ENCODE measurements around the gene RAB30. TPM values are rescaled to one million over a fixed set of nuclear protein-coding genes. Genes with fewer than 3 reads are reported as not detected.

RAB30 gene
- total RNA-seq, 1 donor from 2014 or later, result 73.8 TPM

- Mint-ChIP-seq H3K9me3 (ENCODE audit: unreplicated experiment) (no peaks in the 10 kb centered on the region), H3K36me3 (ENCODE audit: unreplicated experiment) (peaks cover 10% of the 10 kb centered on the region), H3K27me3 (ENCODE audit: unreplicated experiment) (no peaks in the 10 kb centered on the region), H3K4me1 (ENCODE audit: unreplicated experiment) (peaks cover 68% of the 10 kb centered on the region), H3K4me3 (ENCODE audit: unreplicated experiment) (no peak overlapping the region), H3K27ac (ENCODE audit: unreplicated experiment) (no peak overlapping the region)
- DNase-seq (ENCODE audit: extremely low spot score, unreplicated experiment), result no peak
- TF ChIP-seq CTCF (IDR thresholded peaks at IDR 0.05), result no peak
These were observed 3.1 kb downstream of the RAB30 start for GRCh38 chr11:83068568-83068967.

- H3K9me3 Mint-ChIP-seq (ENCODE audit: unreplicated experiment), result no peaks in the 10 kb centered on the region
These were observed 7.7 kb downstream of the RAB30 start for GRCh38 chr11:83064011-83064410.

GRCh38 chr11:83063073-83063754 is 8.5 kb downstream of the RAB30 start:
- no peak for DNase-seq (ENCODE audit: extremely low spot score, unreplicated experiment)
- Mint-ChIP-seq H3K9me3 (ENCODE audit: unreplicated experiment) (no peaks in the 10 kb centered on the region), H3K4me3 (ENCODE audit: unreplicated experiment) (peak overlapping the region; percentile 57), H3K36me3 (ENCODE audit: unreplicated experiment) (peaks cover 19% of the 10 kb centered on the region), H3K27me3 (ENCODE audit: unreplicated experiment) (no peaks in the 10 kb centered on the region), H3K4me1 (ENCODE audit: unreplicated experiment) (peaks cover 85% of the 10 kb centered on the region), H3K27ac (ENCODE audit: unreplicated experiment) (peak overlapping the region; percentile 93)
- no peak for TF ChIP-seq CTCF (IDR thresholded peaks at IDR 0.05)

More at GRCh38 chr11:83064011-83064410, 7.7 kb downstream of the RAB30 start:
- DNase-seq (ENCODE audit: extremely low spot score, unreplicated experiment), result no peak
- Mint-ChIP-seq H3K4me3 (ENCODE audit: unreplicated experiment) (no peak overlapping the region), H3K4me1 (ENCODE audit: unreplicated experiment) (peaks cover 87% of the 10 kb centered on the region), H3K27me3 (ENCODE audit: unreplicated experiment) (no peaks in the 10 kb centered on the region), H3K36me3 (ENCODE audit: unreplicated experiment) (peaks cover 21% of the 10 kb centered on the region), H3K27ac (ENCODE audit: unreplicated experiment) (peak overlapping the region; percentile 93)
- TF ChIP-seq CTCF (IDR thresholded peaks at IDR 0.05), result no peak

- no peak for DNase-seq (ENCODE audit: extremely low spot score, unreplicated experiment)
- peak overlapping the region; percentile 93 for H3K27ac Mint-ChIP-seq (ENCODE audit: unreplicated experiment)
- H3K4me1 Mint-ChIP-seq (ENCODE audit: unreplicated experiment), result peaks cover 86% of the 10 kb centered on the region
- no peak overlapping the region for H3K4me3 Mint-ChIP-seq (ENCODE audit: unreplicated experiment)
- H3K36me3 Mint-ChIP-seq (ENCODE audit: unreplicated experiment), result peaks cover 16% of the 10 kb centered on the region
- no peak for TF ChIP-seq CTCF (IDR thresholded peaks at IDR 0.05)
- no peaks in the 10 kb centered on the region for H3K27me3 Mint-ChIP-seq (ENCODE audit: unreplicated experiment)
- no peaks in the 10 kb centered on the region for H3K9me3 Mint-ChIP-seq (ENCODE audit: unreplicated experiment)
These were observed 9.8 kb downstream of the RAB30 start for GRCh38 chr11:83061883-83062282.

- H3K9me3 Mint-ChIP-seq (ENCODE audit: unreplicated experiment), result peaks cover 3% of the 10 kb centered on the region
- no peak for TF ChIP-seq CTCF (IDR thresholded peaks at IDR 0.05)
- no peaks in the 10 kb centered on the region for H3K27me3 Mint-ChIP-seq (ENCODE audit: unreplicated experiment)
- peak overlapping the region; percentile 50 for H3K27ac Mint-ChIP-seq (ENCODE audit: unreplicated experiment)
- peaks cover 91% of the 10 kb centered on the region for H3K4me1 Mint-ChIP-seq (ENCODE audit: unreplicated experiment)
- H3K36me3 Mint-ChIP-seq (ENCODE audit: unreplicated experiment), result peaks cover 18% of the 10 kb centered on the region
- H3K4me3 Mint-ChIP-seq (ENCODE audit: unreplicated experiment), result no peak overlapping the region
- DNase-seq (ENCODE audit: extremely low spot score, unreplicated experiment), result no peak
These were observed 10.7 kb downstream of the RAB30 start for GRCh38 chr11:83060965-83061364.
